ENCODE measurements around the gene ZIC2. TPM values are rescaled to one million over a fixed set of nuclear protein-coding genes. Genes with fewer than 3 reads are reported as not detected.
"Not testable (repeated sequence)": the region's sequence is repeated elsewhere in the genome, so short reads cannot be mapped to it uniquely, and the experiment has no call there.

Gene ZIC2
- total and polyA plus RNA-seq, 2 of the 4 experiments (the other 2 are of a cell fraction) = not detected

GRCh38 chr13:100029933-100030332, 48.3 kb downstream of the ZIC2 start:
- Histone ChIP-seq H3K4me1 (ENCODE audit: control insufficient read depth, insufficient read depth, low read length) (no peaks in the 10 kb centered on the region), H3K14ac (replicated peaks; ENCODE audit: low read depth, low read length) (no peak overlapping the region), H3K56ac (ENCODE audit: extremely low read depth, insufficient read depth, low read length) (no peak overlapping the region), H3K9me3 (ENCODE audit: control insufficient read depth, insufficient read depth, low read length) (no peaks in the 10 kb centered on the region), H2BK120ac (ENCODE audit: low read depth, low read length) (no peak overlapping the region), H4K20me1 (ENCODE audit: insufficient read depth, low read length) (no peaks in the 10 kb centered on the region), H3K4me2 (ENCODE audit: low read depth, low read length) (no peak overlapping the region), H3K9ac (ENCODE audit: low read depth, low read length) (no peak overlapping the region), H2AK9ac (replicated peaks; ENCODE audit: low read depth, low read length, poor library complexity) (no peak overlapping the region), H2AK5ac (ENCODE audit: low read depth, low read length) (no peak overlapping the region), H3K9me1 (ENCODE audit: insufficient read depth, low read length) (no peaks in the 10 kb centered on the region), H2BK15ac (ENCODE audit: low read depth, low read length) (no peak overlapping the region), H4K8ac (ENCODE audit: low read depth in 2 of 2, low read length in 2 of 2) (no peak overlapping the region), H2AFZ (replicated peaks; ENCODE audit: low read length, poor library complexity) (no peak overlapping the region), H3K27me3 (ENCODE audit: control insufficient read depth, insufficient read depth, low read length) (no peaks in the 10 kb centered on the region), H3K4me3 (ENCODE audit: insufficient read depth, low read depth, low read length) (no peak overlapping the region), H3K4ac (ENCODE audit: low read depth, low read length) (no peak overlapping the region), H3K36me3 (ENCODE audit: control insufficient read depth, insufficient read depth, low read length) (no peaks in the 10 kb centered on the region), H3K23ac (ENCODE audit: low read depth, low read length) (no peak overlapping the region), H2BK5ac (ENCODE audit: low read depth, low read length, poor library complexity, severe bottlenecking) (no peak overlapping the region), H3K79me1 (ENCODE audit: low read depth in 1 of 2, low read length in 2 of 2) (no peaks in the 10 kb centered on the region), H2BK20ac (ENCODE audit: low read depth, low read length) (no peak overlapping the region), H3K27ac (ENCODE audit: insufficient read depth, low read length) (no peak overlapping the region), H4K5ac (ENCODE audit: low read depth, low read length) (no peak overlapping the region), H3K18ac (ENCODE audit: low read depth, low read length) (no peak overlapping the region), H4K91ac (ENCODE audit: insufficient read depth, low read depth, low read length) (no peak overlapping the region)
- ChIA-PET CTCF (no interaction called here), POLR2A (ENCODE audit: unreplicated experiment) (no interaction called here)
- intact Hi-C loops (cut with micrococcal nuclease) = no loop called here
- WGBS, 2 experiments (ENCODE audit: extremely low coverage in 2 of 2, insufficient read length in 1 of 2) = no CpG with 5 or more reads among the region's 1 CpG
- dilution Hi-C loops (cut with HindIII; ENCODE audit: low sequenced_read_pairs, unreplicated experiment) = no loop called here
- in situ Hi-C loops (cut with MboI; ENCODE audit: low sequenced_read_pairs) = no loop called here
- no peak for ATAC-seq (ENCODE audit: low read depth)
- peak; percentile 86 for TF ChIP-seq MAFK (IDR thresholded peaks at IDR 0.05; ENCODE audit: low read depth, low read length)
- TF ChIP-seq, protein P1, sequence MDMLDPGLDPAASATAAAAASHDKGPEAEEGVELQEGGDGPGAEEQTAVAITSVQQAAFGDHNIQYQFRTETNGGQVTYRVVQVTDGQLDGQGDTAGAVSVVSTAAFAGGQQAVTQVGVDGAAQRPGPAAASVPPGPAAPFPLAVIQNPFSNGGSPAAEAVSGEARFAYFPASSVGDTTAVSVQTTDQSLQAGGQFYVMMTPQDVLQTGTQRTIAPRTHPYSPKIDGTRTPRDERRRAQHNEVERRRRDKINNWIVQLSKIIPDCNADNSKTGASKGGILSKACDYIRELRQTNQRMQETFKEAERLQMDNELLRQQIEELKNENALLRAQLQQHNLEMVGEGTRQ (IDR thresholded peaks at IDR 0.05; ENCODE audit: low read depth, low read length) = no peak
- BruUV-seq (replicated peaks) = no TSS peak
- no peak for DNase-seq

GRCh38 chr13:100032642-100033041, 51.1 kb downstream of the ZIC2 start:
- H3K4me1 ChIP-seq (ENCODE audit: control insufficient read depth, insufficient read depth, low read length); H3K27me3 ChIP-seq (ENCODE audit: control insufficient read depth, insufficient read depth, low read length); H3K56ac ChIP-seq (ENCODE audit: extremely low read depth, insufficient read depth, low read length); H2AFZ ChIP-seq (replicated peaks; ENCODE audit: low read length, poor library complexity); H4K20me1 ChIP-seq (ENCODE audit: insufficient read depth, low read length); H4K91ac ChIP-seq (ENCODE audit: insufficient read depth, low read depth, low read length); H2BK15ac ChIP-seq (ENCODE audit: low read depth, low read length); intact Hi-C loops (cut with micrococcal nuclease); POLR2A ChIA-PET (ENCODE audit: unreplicated experiment); DNase-seq; H4K5ac ChIP-seq (ENCODE audit: low read depth, low read length); H3K18ac ChIP-seq (ENCODE audit: low read depth, low read length); H3K27ac ChIP-seq (ENCODE audit: insufficient read depth, low read length); H2BK5ac ChIP-seq (ENCODE audit: low read depth, low read length, poor library complexity, severe bottlenecking); H3K14ac ChIP-seq (replicated peaks; ENCODE audit: low read depth, low read length); BruUV-seq (replicated peaks); H2BK120ac ChIP-seq (ENCODE audit: low read depth, low read length); H3K4ac ChIP-seq (ENCODE audit: low read depth, low read length); H3K9ac ChIP-seq (ENCODE audit: low read depth, low read length); H3K4me3 ChIP-seq (ENCODE audit: insufficient read depth, low read depth, low read length); H3K9me3 ChIP-seq (ENCODE audit: control insufficient read depth, insufficient read depth, low read length); H3K4me2 ChIP-seq (ENCODE audit: low read depth, low read length); H2BK20ac ChIP-seq (ENCODE audit: low read depth, low read length); H4K8ac ChIP-seq (ENCODE audit: low read depth in 2 of 2, low read length in 2 of 2); in situ Hi-C loops (cut with MboI; ENCODE audit: low sequenced_read_pairs); H3K36me3 ChIP-seq (ENCODE audit: control insufficient read depth, insufficient read depth, low read length); H3K9me1 ChIP-seq (ENCODE audit: insufficient read depth, low read length); H3K79me1 ChIP-seq (ENCODE audit: low read depth in 1 of 2, low read length in 2 of 2); H3K23ac ChIP-seq (ENCODE audit: low read depth, low read length); dilution Hi-C loops (cut with HindIII; ENCODE audit: low sequenced_read_pairs, unreplicated experiment); CTCF ChIA-PET; H2AK9ac ChIP-seq (replicated peaks; ENCODE audit: low read depth, low read length, poor library complexity); H2AK5ac ChIP-seq (ENCODE audit: low read depth, low read length); ATAC-seq (ENCODE audit: low read depth): not testable (repeated sequence)
- whole genome bisulfite sequencing, 2 experiments (ENCODE audit: extremely low coverage in 2 of 2, insufficient read length in 1 of 2) = no CpG with 5 or more reads among the region's 9 CpGs

All from IMR-90 (cell line).